Measurements from ENCODE around the gene CHST13. TPM values are rescaled to one million over a fixed set of nuclear protein-coding genes. Genes with fewer than 3 reads are reported as not detected.

Gene CHST13
- total RNA-seq, 4 donors from 2014 or later: 0.23 to 0.95 TPM; not detected in 2

GRCh38 chr3:126497956-126498355 is 26.0 kb upstream of the CHST13 start:
- Histone ChIP-seq H3K27me3 (no peaks in the 10 kb centered on the region), H3K27ac (no peak overlapping the region), H3K36me3 (no peaks in the 10 kb centered on the region), H3K4me3 (no peak overlapping the region), H3K4me1 (no peaks in the 10 kb centered on the region), H3K9me3 (no peaks in the 10 kb centered on the region)
- 98% methylated on average over 5 of the region's 6 CpGs; no CpG with 5 or more reads in 1 of the 2 donors for WGBS, 2 donors
- TF ChIP-seq POLR2A (IDR thresholded peaks at IDR 0.05) (no peak), CTCF (IDR thresholded peaks at IDR 0.05) (no peak)
- intact Hi-C loops (cut with DNase I): no loop called here
- DNase-seq: no peak

GRCh38 chr3:126498461-126498860 is 25.5 kb upstream of the CHST13 start:
- no peak for DNase-seq
- no peaks in the 10 kb centered on the region for H3K9me3 ChIP-seq
- H3K27me3 ChIP-seq: no peaks in the 10 kb centered on the region
- H3K36me3 ChIP-seq: no peaks in the 10 kb centered on the region
- no peak overlapping the region for H3K27ac ChIP-seq
- TF ChIP-seq CTCF (IDR thresholded peaks at IDR 0.05) (no peak), POLR2A (IDR thresholded peaks at IDR 0.05) (no peak)
- no peaks in the 10 kb centered on the region for H3K4me1 ChIP-seq
- H3K4me3 ChIP-seq: no peak overlapping the region
- 76 to 80% methylated on average over 2 to 4 of the region's 4 CpGs for WGBS, 2 donors
- intact Hi-C loops (cut with DNase I): no loop called here

GRCh38 chr3:126498929-126499328 is 25.0 kb upstream of the CHST13 start:
- H3K4me1 ChIP-seq: no peaks in the 10 kb centered on the region
- no peaks in the 10 kb centered on the region for H3K9me3 ChIP-seq
- intact Hi-C loops (cut with DNase I): no loop called here
- no peaks in the 10 kb centered on the region for H3K36me3 ChIP-seq
- WGBS, 2 donors: 43 to 56% methylated on average over 4 of the region's 10 CpGs
- TF ChIP-seq CTCF (IDR thresholded peaks at IDR 0.05): no peak
- no peak for TF ChIP-seq POLR2A (IDR thresholded peaks at IDR 0.05)
- DNase-seq: no peak
- no peak overlapping the region for H3K4me3 ChIP-seq
- no peak overlapping the region for H3K27ac ChIP-seq
- H3K27me3 ChIP-seq: no peaks in the 10 kb centered on the region

- no peak overlapping the region for H3K4me3 ChIP-seq
- H3K27ac ChIP-seq: no peak overlapping the region
- no peaks in the 10 kb centered on the region for H3K27me3 ChIP-seq
- intact Hi-C loops (cut with DNase I): no loop called here
- H3K4me1 ChIP-seq: no peaks in the 10 kb centered on the region
- DNase-seq: no peak
- H3K36me3 ChIP-seq: no peaks in the 10 kb centered on the region
- no peak for TF ChIP-seq POLR2A (IDR thresholded peaks at IDR 0.05)
- no peak for TF ChIP-seq CTCF (IDR thresholded peaks at IDR 0.05)
- 92 to 93% methylated on average over 7 of the region's 9 CpGs for WGBS, 2 donors
- no peaks in the 10 kb centered on the region for H3K9me3 ChIP-seq
Measured at GRCh38 chr3:126499401-126499800, 24.6 kb upstream of the CHST13 start.

GRCh38 chr3:126500016-126500415 is 23.9 kb upstream of the CHST13 start:
- H3K27me3 ChIP-seq: peaks cover 0 to 4% (median 0%) of the 10 kb centered on the region in 4 donors
- H3K9me3 ChIP-seq: no peaks in the 10 kb centered on the region
- DNase-seq: no peak
- H3K27ac ChIP-seq: no peak overlapping the region
- TF ChIP-seq POLR2A (IDR thresholded peaks at IDR 0.05) (no peak), CTCF (IDR thresholded peaks at IDR 0.05) (no peak)
- WGBS, 2 donors: 73% methylated on average over 7 of the region's 7 CpGs; no CpG with 5 or more reads in 1 of the 2 donors
- no peaks in the 10 kb centered on the region for H3K4me1 ChIP-seq
- no peaks in the 10 kb centered on the region for H3K36me3 ChIP-seq
- H3K4me3 ChIP-seq: no peak overlapping the region
- intact Hi-C loops (cut with DNase I): no loop called here
